GDM1 (cell line): ENCODE results near the gene DYNLL2.
"Not testable (repeated sequence)": the region's sequence is repeated elsewhere in the genome, so short reads cannot be mapped to it uniquely, and the experiment has no call there.

Experiments
- DNase-seq: peaks from one replicate; lab custom pipeline; 2025; lab: John Stamatoyannopoulos, UW

Gene DYNLL2

GRCh38 chr17:58105093-58105492 lies 21.9 kb downstream of the DYNLL2 start:
- no peak for DNase-seq

GRCh38 chr17:58107306-58107705 lies 24.1 kb downstream of the DYNLL2 start:
- no peak for DNase-seq

- no peak for DNase-seq
These were observed 26.0 kb downstream of the DYNLL2 start for GRCh38 chr17:58109197-58109596.

DNA sequence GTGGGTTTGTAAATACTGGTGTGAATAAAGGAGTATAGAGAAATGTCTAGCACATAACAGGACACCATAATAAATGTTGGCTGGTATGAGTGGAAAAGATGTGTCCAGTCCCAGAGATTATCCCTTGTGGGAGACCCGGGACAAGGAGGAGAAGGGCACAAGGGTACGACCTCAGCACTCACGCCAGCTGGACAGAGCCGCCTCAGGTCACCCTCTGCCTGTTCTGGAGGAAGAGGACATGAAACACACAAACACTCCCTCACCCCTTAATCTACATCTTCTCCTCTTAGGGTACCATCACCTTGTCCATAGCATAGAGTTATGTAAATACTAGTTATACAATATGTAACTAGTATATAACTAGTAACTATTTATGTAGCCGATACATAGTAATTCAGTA lies 26.8 kb downstream of the DYNLL2 start:
- DNase-seq: no peak

- DNase-seq: no peak
These were observed 28.5 kb downstream of the DYNLL2 start for GRCh38 chr17:58111676-58112075.

- DNase-seq: peak; percentile 56
These were observed 29.9 kb downstream of the DYNLL2 start for GRCh38 chr17:58112970-58113631.

- no peak for DNase-seq
These were observed 30.7 kb downstream of the DYNLL2 start for GRCh38 chr17:58113947-58114346.

- DNase-seq: no peak
These were observed 34.2 kb downstream of the DYNLL2 start for GRCh38 chr17:58117382-58117781.

DNA sequence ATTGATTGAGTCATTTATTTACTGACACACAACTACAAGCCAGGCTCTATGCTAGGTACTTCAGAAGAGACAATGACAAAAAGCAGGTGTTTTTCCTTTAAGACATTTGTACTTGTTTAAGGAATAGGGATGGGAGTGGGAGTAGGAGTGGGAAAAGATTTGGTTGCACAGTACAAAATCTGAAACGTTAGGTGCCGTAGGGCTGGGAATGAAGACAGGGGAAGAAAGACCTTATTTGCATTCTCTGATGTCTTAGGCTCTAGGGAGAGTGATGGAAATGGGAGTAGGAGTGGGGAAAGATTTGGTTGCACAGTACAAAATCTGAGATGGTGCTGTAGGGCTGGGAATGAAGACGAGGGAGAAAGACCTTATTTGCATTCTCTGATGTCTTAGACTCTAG lies 36.3 kb downstream of the DYNLL2 start:
- no peak for DNase-seq

- DNase-seq: peak; percentile 14
These were observed 37.1 kb downstream of the DYNLL2 start for GRCh38 chr17:58120195-58120822.

- DNase-seq: peak; percentile 43
These were observed 38.7 kb downstream of the DYNLL2 start for GRCh38 chr17:58121925-58122324.

GRCh38 chr17:58127846-58128245 lies 44.6 kb downstream of the DYNLL2 start:
- DNase-seq: no peak

DNA sequence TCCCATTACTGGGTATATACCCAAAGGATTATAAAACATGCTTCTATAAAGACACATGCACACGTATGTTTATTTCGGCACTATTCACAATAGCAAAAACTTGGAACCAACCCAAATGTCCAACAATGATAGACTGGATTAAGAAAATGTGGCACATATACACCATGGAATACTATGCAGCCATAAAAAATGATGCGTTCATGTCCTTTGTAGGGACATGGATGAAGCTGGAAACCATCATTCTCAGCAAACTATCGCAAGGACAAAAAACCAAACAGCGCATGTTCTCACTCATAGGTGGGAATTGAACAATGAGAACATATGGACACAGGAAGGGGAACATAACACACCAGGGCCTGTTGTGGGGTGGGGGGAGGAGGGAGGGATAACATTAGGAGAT lies 49.5 kb downstream of the DYNLL2 start:
- DNase-seq: not testable (repeated sequence)

- DNase-seq: no peak
These were observed 53.6 kb downstream of the DYNLL2 start for GRCh38 chr17:58136669-58137279.

GRCh38 chr17:58141505-58141904 lies 58.3 kb downstream of the DYNLL2 start:
- no peak for DNase-seq

DNA sequence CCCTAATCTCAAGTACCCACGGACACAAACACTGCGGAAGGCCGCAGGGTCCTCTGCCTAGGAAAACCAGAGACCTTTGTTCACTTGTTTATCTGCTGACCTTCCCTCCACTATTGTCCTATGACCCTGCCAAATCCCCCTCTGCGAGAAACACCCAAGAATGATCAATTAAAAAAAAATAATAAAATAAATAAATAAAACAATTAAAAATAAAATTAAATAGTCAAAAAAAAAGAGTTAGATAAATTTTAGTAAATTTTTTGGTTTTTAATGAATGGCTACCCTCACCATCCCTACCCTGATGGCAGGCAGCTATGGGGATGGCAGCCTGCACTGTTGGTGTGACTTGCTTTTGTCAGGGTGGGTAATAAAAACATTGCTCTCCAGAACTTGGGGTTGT lies 60.1 kb downstream of the DYNLL2 start:
- not testable (repeated sequence) for DNase-seq

DNA sequence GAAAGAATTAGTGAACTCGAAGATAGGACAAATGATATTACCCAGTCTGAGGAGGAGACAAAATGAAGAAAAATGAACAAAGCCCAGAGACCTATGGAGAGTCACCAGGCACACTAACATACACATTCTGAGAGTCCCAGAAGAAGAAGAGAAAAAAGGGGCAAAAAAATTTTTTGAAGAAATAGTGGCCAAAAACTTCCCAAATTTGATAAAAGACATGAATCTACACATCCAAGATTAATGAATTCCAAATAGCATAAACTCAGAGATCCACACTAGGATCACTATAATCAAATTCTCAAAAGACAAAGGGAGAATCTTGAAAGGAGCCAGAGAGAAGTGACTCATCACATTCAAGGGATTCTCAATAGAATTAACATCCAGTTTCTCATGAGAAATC lies 61.6 kb downstream of the DYNLL2 start:
- no peak for DNase-seq
